MM.1S (cell line): ENCODE results near the gene ABCG8.

Source experiments
- EZH2 ChIP-seq: fragments of 300-600 bp; sonication (generic); optimal IDR thresholded peaks from 2 replicates; pipeline ENCODE3; 2017; ENCODE audit warnings: low read depth, mild to moderate bottlenecking, antibody characterized with exemption, low read length, mixed read lengths
- EZH2phosphoT487 ChIP-seq: fragments of 300-600 bp; sonication (generic); IDR thresholded peaks from 2 replicates; pipeline ENCODE4 v1.6.1; 2018; ENCODE audit warnings: antibody characterized with exemption, low read length
- TF ChIP-seq, protein P1 (sequence below): fragments of 300-600 bp; sonication (generic); IDR thresholded peaks from 2 replicates; pipeline ENCODE4 v1.5.1; 2016; ENCODE audit warnings: antibody characterized with exemption, low read length, mixed read lengths

DNA sequence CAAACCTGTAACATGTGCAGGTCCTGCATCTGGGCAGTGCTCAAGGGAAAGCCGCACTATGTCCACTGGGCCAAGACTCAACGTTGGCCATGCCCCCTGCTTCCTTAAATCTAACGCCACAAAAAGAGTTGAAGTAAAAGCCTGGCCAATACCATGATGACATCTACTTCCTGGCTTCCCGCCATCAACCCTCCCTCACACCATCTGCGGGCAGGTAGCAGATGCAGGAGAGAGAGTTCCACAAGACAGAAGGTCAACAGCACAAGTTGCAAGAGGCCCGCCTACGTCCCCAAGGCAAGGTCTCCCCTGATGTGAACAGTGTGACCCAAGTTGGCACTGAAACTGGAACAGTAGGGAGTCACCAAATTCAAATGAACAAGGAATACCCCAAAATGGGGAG lies 48.4 kb downstream of the ABCG8 start:
- TF ChIP-seq, protein P1, sequence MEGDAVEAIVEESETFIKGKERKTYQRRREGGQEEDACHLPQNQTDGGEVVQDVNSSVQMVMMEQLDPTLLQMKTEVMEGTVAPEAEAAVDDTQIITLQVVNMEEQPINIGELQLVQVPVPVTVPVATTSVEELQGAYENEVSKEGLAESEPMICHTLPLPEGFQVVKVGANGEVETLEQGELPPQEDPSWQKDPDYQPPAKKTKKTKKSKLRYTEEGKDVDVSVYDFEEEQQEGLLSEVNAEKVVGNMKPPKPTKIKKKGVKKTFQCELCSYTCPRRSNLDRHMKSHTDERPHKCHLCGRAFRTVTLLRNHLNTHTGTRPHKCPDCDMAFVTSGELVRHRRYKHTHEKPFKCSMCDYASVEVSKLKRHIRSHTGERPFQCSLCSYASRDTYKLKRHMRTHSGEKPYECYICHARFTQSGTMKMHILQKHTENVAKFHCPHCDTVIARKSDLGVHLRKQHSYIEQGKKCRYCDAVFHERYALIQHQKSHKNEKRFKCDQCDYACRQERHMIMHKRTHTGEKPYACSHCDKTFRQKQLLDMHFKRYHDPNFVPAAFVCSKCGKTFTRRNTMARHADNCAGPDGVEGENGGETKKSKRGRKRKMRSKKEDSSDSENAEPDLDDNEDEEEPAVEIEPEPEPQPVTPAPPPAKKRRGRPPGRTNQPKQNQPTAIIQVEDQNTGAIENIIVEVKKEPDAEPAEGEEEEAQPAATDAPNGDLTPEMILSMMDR: no peak
- TF ChIP-seq EZH2: no peak
- no peak for TF ChIP-seq EZH2phosphoT487
